T-helper 22 cell (primary cell): ENCODE measurements around the gene SLC39A1.

Experiments
- DNase-seq: peaks from one replicate; pipeline ENCODE4 v3.0.0-alpha.2; 2020; ENCODE audit warnings: low read depth

SLC39A1 gene

DNA sequence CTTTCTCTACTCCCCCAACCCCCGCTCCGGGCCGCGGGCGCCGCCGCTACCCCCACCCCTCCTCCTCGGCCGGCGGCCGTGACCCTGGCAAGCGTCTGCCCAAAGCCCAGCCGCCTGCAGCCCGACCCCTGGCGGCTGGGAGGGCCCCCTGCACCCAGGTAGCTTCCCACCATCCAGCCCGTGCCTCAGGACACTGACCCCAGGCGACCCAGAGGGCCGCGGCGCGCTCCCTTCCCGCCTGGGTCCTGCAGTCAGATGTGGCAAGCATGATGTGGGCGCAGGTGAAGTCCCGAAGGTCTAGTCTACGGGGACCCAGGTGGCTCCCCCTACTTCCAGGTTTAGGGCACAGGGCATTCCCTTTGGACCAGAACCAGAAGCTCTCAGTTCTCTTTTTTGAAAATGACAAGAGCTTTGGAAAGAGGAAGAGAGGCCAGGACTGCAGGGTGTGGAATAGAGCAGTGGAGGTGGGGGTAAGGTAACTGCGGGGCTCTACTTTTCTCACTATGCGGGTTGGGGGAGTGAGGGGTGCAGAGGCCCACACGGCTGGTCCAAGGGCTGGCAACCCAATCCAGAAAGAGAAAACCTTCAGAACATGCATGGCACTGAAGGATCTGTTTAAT lies 16.6 kb downstream of the SLC39A1 start, which contains the start of gene DENND4B:
Gene DENND4B (minus strand): TSS at position 97 of the 620 bp plus-strand sequence. CDS start 2,344 bp downstream, outside the sequence.
- peak; percentile 55 for DNase-seq

- peak; percentile 78 for DNase-seq
Observed at GRCh38 chr1:153945795-153946621, 17.3 kb downstream of the SLC39A1 start.

DNA sequence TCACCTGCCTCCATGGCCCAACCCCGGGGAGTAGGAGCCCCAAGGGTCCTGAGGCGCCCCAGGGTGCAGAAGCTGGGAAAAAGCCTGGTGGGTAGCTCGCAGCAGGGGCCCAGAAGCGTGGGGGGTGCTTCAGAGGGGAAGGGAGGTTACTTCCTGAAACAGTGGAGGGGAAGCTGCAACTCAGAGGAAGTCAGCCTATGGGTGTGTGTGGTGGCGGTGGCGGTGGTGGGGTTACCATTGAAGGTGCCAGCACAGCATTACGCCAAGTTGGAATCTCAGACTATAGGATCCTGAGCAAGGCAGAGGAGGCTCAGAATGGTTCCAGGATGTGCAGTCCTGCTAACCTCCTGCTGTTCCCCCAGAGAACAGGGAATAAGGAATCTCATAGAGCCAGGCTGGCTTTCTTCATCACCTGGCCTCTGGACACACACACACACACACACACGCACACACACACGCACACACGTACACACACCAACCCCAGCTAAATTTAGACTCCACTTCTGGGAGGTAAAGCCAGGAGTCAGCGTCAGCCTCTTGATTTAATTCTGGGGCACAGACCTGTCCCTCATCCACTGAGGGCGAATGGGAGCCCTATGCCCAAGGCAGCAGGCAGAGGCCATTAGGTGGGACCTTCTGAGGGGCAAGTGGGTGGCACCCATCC lies 18.1 kb downstream of the SLC39A1 start:
- DNase-seq = peak; percentile 78

GRCh38 chr1:153944827-153945117 lies 18.6 kb downstream of the SLC39A1 start:
- DNase-seq = no peak

GRCh38 chr1:153944005-153944826 lies 19.1 kb downstream of the SLC39A1 start:
- no peak for DNase-seq

DNA sequence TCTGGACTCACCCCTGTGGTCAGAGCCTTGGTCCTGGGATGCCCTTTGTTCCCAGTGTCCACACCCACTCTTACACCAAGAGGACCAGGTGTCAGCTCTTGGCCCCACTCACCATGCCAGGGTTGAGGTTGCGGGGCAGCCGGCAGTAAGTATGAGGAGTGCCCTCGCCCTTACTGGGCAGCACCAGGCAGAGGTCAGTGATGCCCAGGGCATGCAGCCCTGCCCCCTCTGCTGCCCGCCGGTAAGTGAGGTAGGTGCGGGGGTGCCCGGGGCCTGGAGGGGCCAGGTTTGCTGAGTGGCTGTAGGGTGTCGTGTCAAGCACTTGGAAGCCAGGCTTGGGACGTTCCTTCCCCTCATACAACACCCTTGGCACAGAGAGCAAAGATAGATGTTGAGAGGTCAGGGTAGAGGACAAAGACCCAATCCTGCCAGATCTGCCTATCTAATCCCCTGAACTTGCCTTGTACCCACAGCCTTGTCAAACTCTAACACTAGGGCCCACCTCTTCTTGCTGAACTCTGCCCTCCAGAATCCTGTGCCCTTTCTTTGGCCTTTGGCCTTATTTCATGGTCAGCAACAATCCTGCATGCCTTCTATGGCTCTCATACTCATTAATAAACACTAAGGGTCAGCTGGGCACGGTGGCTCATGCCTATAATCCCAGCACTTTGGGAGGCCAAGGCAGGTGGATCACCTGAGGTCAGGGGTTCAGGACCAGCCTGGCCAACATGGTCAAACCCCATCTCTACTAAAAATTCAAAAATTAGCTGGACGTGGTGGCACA lies 20.4 kb downstream of the SLC39A1 start:
- no peak for DNase-seq

DNA sequence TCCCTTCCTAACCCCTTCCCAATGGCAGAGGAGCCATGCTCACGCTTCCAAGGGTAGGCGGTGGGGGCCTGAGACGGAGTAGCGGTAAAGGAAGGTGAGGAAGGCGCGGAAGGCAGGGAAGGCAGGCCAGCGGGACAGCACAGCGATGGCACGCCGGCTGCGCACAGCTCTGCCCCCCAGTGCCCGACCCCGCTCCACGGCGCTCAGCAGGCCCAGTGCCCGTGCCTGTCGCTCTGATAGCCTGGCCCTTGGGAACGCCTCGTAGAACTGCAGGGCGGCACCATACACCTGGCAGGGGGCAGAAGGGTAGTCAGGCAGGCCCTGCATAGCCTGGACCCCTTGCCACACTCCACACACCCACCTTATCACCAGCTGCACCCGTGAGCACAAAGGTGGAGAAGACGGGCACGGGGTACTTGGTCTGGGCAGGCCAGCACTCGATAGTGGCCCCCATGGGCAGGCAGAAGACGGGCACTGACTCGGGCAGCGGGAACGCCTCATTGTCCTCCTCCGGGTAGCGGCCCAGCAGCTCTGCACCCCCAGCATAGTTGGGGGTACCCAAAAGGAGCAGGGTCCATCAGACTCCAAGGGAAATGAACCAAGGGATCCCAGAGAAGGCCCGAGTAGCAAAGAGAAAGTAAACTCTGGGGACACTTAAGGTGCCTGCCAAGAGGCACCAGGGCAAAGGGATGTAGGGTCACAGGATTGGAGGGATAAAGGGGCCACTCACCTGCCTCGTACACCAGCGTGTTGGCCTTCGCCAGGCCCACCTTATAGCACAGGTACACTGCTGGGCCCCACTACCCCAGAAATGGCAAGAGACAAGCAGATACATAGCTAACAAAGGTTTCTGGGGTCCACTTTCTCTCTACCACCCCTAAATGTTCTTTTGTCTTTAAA lies 21.3 kb downstream of the SLC39A1 start:
- no peak for DNase-seq

GRCh38 chr1:153940756-153941155 lies 22.6 kb downstream of the SLC39A1 start:
- DNase-seq = no peak

GRCh38 chr1:153939476-153939875 lies 23.9 kb downstream of the SLC39A1 start:
- DNase-seq = no peak

GRCh38 chr1:153938996-153939395 lies 24.3 kb downstream of the SLC39A1 start:
- no peak for DNase-seq

- no peak for DNase-seq
Observed at GRCh38 chr1:153937331-153937730, 26.0 kb downstream of the SLC39A1 start.

DNA sequence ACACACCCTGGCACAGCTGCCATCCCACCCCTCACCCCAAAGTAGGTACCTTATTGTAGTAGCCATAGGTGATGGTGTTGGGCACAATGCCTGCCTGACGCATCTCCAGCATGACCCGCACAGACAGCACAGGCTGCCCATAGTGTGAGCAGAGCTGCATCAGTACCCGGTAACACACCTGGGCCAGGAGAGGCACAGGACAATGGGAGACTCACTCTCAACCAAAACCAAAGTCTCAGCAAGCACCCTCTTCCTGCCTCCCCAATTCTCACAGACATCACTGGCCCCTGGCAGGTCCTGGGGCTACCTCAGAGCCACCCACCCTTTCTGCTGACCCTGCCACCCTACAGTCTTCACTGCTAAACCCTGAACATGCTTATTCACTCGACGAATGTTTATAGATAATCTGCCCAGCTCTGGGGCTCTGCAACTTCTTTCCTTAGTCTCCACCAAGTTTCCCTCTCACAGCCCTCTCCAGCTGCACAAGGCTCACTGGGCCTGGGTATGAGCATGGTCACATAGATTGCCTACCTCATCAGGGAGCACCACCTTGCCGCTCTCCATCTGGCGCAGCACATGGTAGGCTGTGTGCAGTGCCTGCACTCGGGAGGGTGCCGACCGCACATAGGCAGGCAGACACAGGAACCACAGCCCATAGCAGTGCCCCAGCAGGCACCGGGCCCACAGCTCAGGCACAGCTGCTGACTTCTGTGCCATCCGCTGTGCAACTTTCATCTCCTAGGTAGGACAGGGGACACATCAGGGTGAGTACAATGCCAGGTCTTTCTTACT lies 27.1 kb downstream of the SLC39A1 start:
- DNase-seq = no peak

- DNase-seq = no peak
Observed at GRCh38 chr1:153934746-153935145, 28.6 kb downstream of the SLC39A1 start.

DNA sequence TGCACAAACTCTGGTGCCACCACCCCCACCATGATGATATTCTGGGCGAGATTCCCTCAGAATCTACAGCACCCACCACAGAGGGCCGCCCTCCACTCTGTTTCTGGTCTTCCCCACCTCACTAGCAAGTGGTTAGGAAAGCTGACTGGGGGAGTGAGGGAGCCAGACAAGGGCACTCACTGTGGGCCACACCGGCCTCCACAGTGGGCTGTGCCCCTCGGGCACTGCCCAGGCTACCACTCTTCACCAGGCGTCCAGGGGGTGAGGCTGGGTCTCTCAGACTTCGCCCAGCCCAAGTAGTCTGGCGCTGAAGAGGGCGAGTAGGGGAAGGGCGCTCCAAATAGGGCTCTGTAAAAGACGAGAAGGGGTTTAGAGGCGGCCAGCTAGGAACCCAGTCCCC lies 29.4 kb downstream of the SLC39A1 start:
- no peak for DNase-seq

DNA sequence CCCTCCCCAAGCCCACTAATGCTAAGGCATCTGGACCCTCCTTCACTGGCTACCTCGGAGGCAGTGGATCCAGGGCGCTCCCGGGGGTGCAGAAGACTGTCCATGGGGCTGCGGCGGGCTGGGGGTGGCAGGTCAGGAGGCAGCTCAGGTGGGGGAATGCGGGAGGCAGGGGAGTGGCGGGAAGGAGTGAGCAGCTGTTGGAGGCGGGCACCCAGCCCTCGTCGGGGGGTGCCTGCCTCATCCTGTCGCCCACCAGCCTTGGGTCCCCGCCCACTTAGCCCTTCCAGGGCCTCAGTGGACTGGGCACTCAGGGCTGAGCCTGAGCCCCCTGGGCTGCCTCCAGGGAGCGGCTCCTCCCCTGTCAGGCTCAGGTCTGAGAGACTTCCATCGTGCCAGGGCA lies 29.9 kb downstream of the SLC39A1 start:
- no peak for DNase-seq

DNA sequence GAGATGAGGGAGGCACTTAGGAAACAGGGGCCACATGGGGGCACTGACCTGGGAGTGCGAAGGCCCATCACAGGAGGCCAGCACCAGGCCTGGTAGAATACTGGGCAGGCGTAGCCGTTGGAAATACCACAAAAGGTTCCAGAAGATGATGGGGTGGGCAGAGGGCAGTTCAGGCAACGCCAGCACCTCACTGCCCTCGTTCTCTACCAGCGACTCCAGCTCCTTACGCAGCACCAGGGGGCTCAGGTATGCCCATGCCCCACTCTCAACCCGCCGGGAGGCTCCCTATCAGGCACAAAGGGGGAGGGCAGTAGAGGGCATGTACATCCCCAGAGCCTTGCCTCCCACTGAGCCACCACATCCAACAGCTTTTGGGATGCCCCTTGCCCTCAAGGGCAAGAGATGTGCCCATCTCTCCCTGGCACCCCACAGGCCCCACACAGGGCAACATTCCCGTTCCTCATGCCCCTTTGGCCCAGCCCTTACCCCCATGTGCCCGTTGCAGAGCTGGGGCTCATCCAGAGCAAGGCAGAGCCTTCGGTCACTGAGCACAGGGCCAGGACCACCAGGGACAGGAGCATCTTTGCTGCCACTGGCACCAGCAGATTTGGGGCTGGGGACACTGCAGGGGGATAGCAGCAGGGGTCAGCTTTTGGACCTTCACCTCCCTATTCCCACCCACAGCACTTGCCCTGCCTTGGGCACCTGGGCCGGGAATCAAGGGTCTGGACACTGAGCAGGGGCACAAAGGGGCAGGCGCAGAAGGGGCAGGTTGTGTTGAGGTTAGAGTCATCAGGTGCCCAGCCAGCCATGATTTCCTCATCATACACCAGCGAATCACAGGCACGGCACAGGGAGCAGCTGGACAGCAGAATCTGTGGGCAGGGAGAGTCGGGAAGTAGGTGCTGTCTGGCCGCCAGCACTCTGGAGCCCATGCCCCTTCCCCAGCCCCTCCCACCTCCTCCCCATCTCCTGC lies 30.9 kb downstream of the SLC39A1 start:
- no peak for DNase-seq

- DNase-seq = no peak
Observed at GRCh38 chr1:153929981-153930948, 33.1 kb downstream of the SLC39A1 start.
